HepG2 (cell line): ENCODE data around the gene SLC35F6. TPM values are rescaled to one million over a fixed set of nuclear protein-coding genes. Genes with fewer than 3 reads are reported as not detected.

Experiments used
- AGO1 ChIP-seq: fragments of 200-400 bp; formaldehyde crosslinking; IDR thresholded peaks from 2 replicates; pipeline ENCODE4 v1.6.1; 2017; ENCODE audit warnings: mild to moderate bottlenecking, low read depth, low read length, moderate library complexity; ENCODE audit not compliant: poor library complexity, severe bottlenecking
- CEBPB ChIP-seq: IDR thresholded peaks from 2 replicates; pipeline ENCODE4 v1.6.1; 2011; ENCODE audit warnings: low read depth, low read length, improper control_type of control experiment, borderline replicate concordance
- CHD4 ChIP-seq: fragments of 200-600 bp; sonication (generic); IDR thresholded peaks from 2 replicates; pipeline ENCODE4 v1.7.0; 2017; ENCODE audit warnings: mild to moderate bottlenecking, low read length, borderline replicate concordance
- DMAP1 ChIP-seq: IDR thresholded peaks from 2 replicates; pipeline ENCODE4 v1.6.1; 2016
- MED13 ChIP-seq: sonication (generic); formaldehyde crosslinking; IDR thresholded peaks from 2 replicates; pipeline ENCODE4 v1.5.0; 2020; ENCODE audit warnings: missing genetic modification reagents
- PRDM10 ChIP-seq: sonication (generic); formaldehyde crosslinking; IDR thresholded peaks from 2 replicates; pipeline ENCODE4 v1.4.0; 2020; ENCODE audit warnings: low read depth, missing genetic modification reagents
- SIN3B ChIP-seq: fragments of 150-350 bp; IDR thresholded peaks from 2 replicates; pipeline ENCODE4 v1.6.1; 2014; ENCODE audit warnings: low read length
- SNAPC2 ChIP-seq: sonication (generic); formaldehyde crosslinking; IDR thresholded peaks from 2 replicates; pipeline ENCODE4 v1.8.1; 2022; ENCODE audit warnings: mild to moderate bottlenecking, missing genetic modification reagents
- SRF ChIP-seq: IDR thresholded peaks from 2 replicates; pipeline ENCODE4 v1.6.1; 2011; ENCODE audit warnings: mild to moderate bottlenecking, low read depth, low read length, moderate library complexity
- TRAFD1 ChIP-seq: sonication (generic); formaldehyde crosslinking; IDR thresholded peaks from 2 replicates; pipeline ENCODE4 v1.5.1; 2020; ENCODE audit warnings: missing genetic modification reagents, mild to moderate bottlenecking, borderline replicate concordance
- ZBTB37 ChIP-seq: sonication (generic); formaldehyde crosslinking; IDR thresholded peaks from 2 replicates; pipeline ENCODE4 v1.4.0; 2020; ENCODE audit warnings: mild to moderate bottlenecking, missing genetic modification reagents
- ZNF207 ChIP-seq: fragments of 450-650 bp; IDR thresholded peaks from 2 replicates; pipeline ENCODE4 v1.6.1; 2016; ENCODE audit warnings: antibody characterized with exemption, borderline replicate concordance
- ZNF576 ChIP-seq: sonication (generic); formaldehyde crosslinking; IDR thresholded peaks from 2 replicates; pipeline ENCODE4 v1.4.0; 2020; ENCODE audit warnings: mild to moderate bottlenecking, missing genetic modification reagents
- ZNF609 ChIP-seq: sonication (generic); formaldehyde crosslinking; IDR thresholded peaks from 2 replicates; pipeline ENCODE4 v1.4.0; 2020; ENCODE audit warnings: mild to moderate bottlenecking, missing genetic modification reagents, borderline replicate concordance
- ZNF660 ChIP-seq: sonication (generic); formaldehyde crosslinking; IDR thresholded peaks from 2 replicates; pipeline ENCODE4 v1.5.1; 2020; ENCODE audit warnings: mild to moderate bottlenecking, low read depth, missing genetic modification reagents, borderline replicate concordance
- ZNF850 ChIP-seq: sonication (generic); formaldehyde crosslinking; conservative IDR thresholded peaks from 2 replicates; pipeline ENCODE4 v1.9.0; 2021; ENCODE audit warnings: mild to moderate bottlenecking, missing genetic modification reagents
- polyA plus RNA-seq, 8 experiments: library from polyadenylated mRNA; depleted of rRNA in 3 of 8; stranded (reverse) in 7 of 8; unstranded in 1 of 8; fragments of >200 nt; fragmentation: Illumina TruSeq in 4 of 8; extraction: Trizol in 4 of 8; gene quantifications; 2 replicates each; pipeline versions ENCODE4 v1.2.1 to v1.2.3, GENCODE V29; 2011 to 2016; ENCODE audit warnings: low read depth in 4 of 8, missing spikeins in 1 of 8, mixed read lengths in 1 of 8; ENCODE audit not compliant: insufficient read depth in 1 of 8
- total RNA-seq, 5 experiments: library from RNA; depleted of rRNA; stranded (reverse); fragments of >200 nt; fragmentation: Illumina TruSeq; extraction: Trizol; gene quantifications; 2 replicates each; pipeline ENCODE4 v1.2.3, GENCODE V29; 2016; ENCODE audit warnings: low read depth in 1 of 5

Gene SLC35F6
- total and polyA plus RNA-seq, 2 of the 13 experiments (the other 11 are each of a cell fraction or from before 2014, with no cell fraction given), result 15.2 to 21.2 TPM

GRCh38 chr2:26772064-26773001 lies 8.2 kb downstream of the SLC35F6 start (continued):
- TF ChIP-seq PRDM10 (no peak), DMAP1 (CRISPR knock-in tag) (peak; percentile 47; the same call in 1 of the 2 replicates), SIN3B (no peak), MED13 (CRISPR knock-in tag) (no peak), AGO1 (no peak), ZNF609 (no peak; the same call in 1 of the 2 replicates), ZNF850 (CRISPR knock-in tag) (no peak), ZNF207 (no peak), ZNF660 (CRISPR knock-in tag) (no peak), CHD4 (no peak), SNAPC2 (CRISPR knock-in tag) (no peak), ZNF576 (CRISPR knock-in tag) (no peak), ZBTB37 (CRISPR knock-in tag) (no peak), SRF (no peak), TRAFD1 (CRISPR knock-in tag) (no peak), CEBPB (no peak)
